ENCODE results near the gene NTMT1.

NTMT1 gene

GRCh38 chr9:129607027-129607387 lies 19.0 kb upstream of the NTMT1 start:
- Histone ChIP-seq H3K27ac (peak overlapping the region; percentile 69), H3K4me2 (ENCODE audit: low read length) (no peak overlapping the region), H3K36me3 (ENCODE audit: control insufficient read depth, insufficient read depth, low read length) (no peaks in the 10 kb centered on the region), H3K4me1 (peaks cover 6% of the 10 kb centered on the region), H3K79me2 (no peaks in the 10 kb centered on the region), H3K9ac (no peak overlapping the region), H3K9me3 (ENCODE audit: control insufficient read depth, low read length) (no peaks in the 10 kb centered on the region), H3K4me3 (ENCODE audit: low read depth, low read length) (no peak overlapping the region), H3K27me3 (ENCODE audit: control insufficient read depth, insufficient read depth, low read length) (no peaks in the 10 kb centered on the region), H2AFZ (no peak overlapping the region)
- TF ChIP-seq CTCF (IDR thresholded peaks at IDR 0.05), result no peak

GRCh38 chr9:129608561-129609481 lies 17.1 kb upstream of the NTMT1 start:
- no peak for TF ChIP-seq CTCF (IDR thresholded peaks at IDR 0.05)
- Histone ChIP-seq H2AFZ (no peak overlapping the region), H3K27me3 (ENCODE audit: control insufficient read depth, insufficient read depth, low read length) (no peaks in the 10 kb centered on the region), H3K79me2 (no peaks in the 10 kb centered on the region), H3K4me2 (ENCODE audit: low read length) (no peak overlapping the region), H3K4me1 (peaks cover 6% of the 10 kb centered on the region), H3K9me3 (ENCODE audit: control insufficient read depth, low read length) (no peaks in the 10 kb centered on the region), H3K4me3 (ENCODE audit: low read depth, low read length) (no peak overlapping the region), H3K36me3 (ENCODE audit: control insufficient read depth, insufficient read depth, low read length) (no peaks in the 10 kb centered on the region), H3K9ac (no peak overlapping the region), H3K27ac (peak overlapping the region; percentile 51)

- no peaks in the 10 kb centered on the region for H3K36me3 ChIP-seq (ENCODE audit: control insufficient read depth, insufficient read depth, low read length)
- peaks cover 6% of the 10 kb centered on the region for H3K4me1 ChIP-seq
- H3K27me3 ChIP-seq (ENCODE audit: control insufficient read depth, insufficient read depth, low read length), result no peaks in the 10 kb centered on the region
- H3K9ac ChIP-seq, result no peak overlapping the region
- TF ChIP-seq CTCF (IDR thresholded peaks at IDR 0.05), result no peak
- H3K9me3 ChIP-seq (ENCODE audit: control insufficient read depth, low read length), result no peaks in the 10 kb centered on the region
- H3K79me2 ChIP-seq, result no peaks in the 10 kb centered on the region
- H3K4me3 ChIP-seq (ENCODE audit: low read depth, low read length), result no peak overlapping the region
- peak overlapping the region; percentile 65 for H3K4me2 ChIP-seq (ENCODE audit: low read length)
- H2AFZ ChIP-seq, result peak overlapping the region; percentile 71
- peak overlapping the region; percentile 60 for H3K27ac ChIP-seq
These were observed 16.3 kb upstream of the NTMT1 start for GRCh38 chr9:129609486-129610212.

- no peak for TF ChIP-seq CTCF (IDR thresholded peaks at IDR 0.05)
- H3K4me3 ChIP-seq (ENCODE audit: low read depth, low read length), result peak overlapping the region; percentile 77
- no peaks in the 10 kb centered on the region for H3K79me2 ChIP-seq
- no peaks in the 10 kb centered on the region for H3K36me3 ChIP-seq (ENCODE audit: control insufficient read depth, insufficient read depth, low read length)
- peak overlapping the region; percentile 76 for H2AFZ ChIP-seq
- no peak overlapping the region for H3K9ac ChIP-seq
- H3K27me3 ChIP-seq (ENCODE audit: control insufficient read depth, insufficient read depth, low read length), result no peaks in the 10 kb centered on the region
- H3K4me2 ChIP-seq (ENCODE audit: low read length), result peak overlapping the region; percentile 97
- no peak overlapping the region for H3K27ac ChIP-seq
- H3K9me3 ChIP-seq (ENCODE audit: control insufficient read depth, low read length), result no peaks in the 10 kb centered on the region
- peaks cover 6% of the 10 kb centered on the region for H3K4me1 ChIP-seq
These were observed 15.8 kb upstream of the NTMT1 start for GRCh38 chr9:129610213-129610472.
